ENCODE measurements around the gene C2orf81.

C2orf81 gene

GRCh38 chr2:74414881-74415761 is 6.3 kb downstream of the C2orf81 start:
- peak overlapping the region in 1 of 2 donors; percentile 48 for H3K27ac ChIP-seq (ENCODE audit: low read depth in 2 of 2, low read length in 2 of 2)
- H3K27me3 ChIP-seq (ENCODE audit: control insufficient read depth in 2 of 2, insufficient read depth in 2 of 2, low read length in 2 of 2), result no peaks in the 10 kb centered on the region
- H3K4me3 ChIP-seq (ENCODE audit: low read length in 2 of 2), result peak overlapping the region; percentile 60 to 68
- peaks cover 8 to 15% of the 10 kb centered on the region in 2 donors for H3K4me1 ChIP-seq (ENCODE audit: control insufficient read depth in 2 of 2, insufficient read depth in 2 of 2, low read length in 2 of 2)
- peak overlapping the region; percentile 52 to 62 for H3K9ac ChIP-seq (ENCODE audit: low read depth in 1 of 2, low read length in 2 of 2)
- no peaks in the 10 kb centered on the region for H3K9me3 ChIP-seq (ENCODE audit: control insufficient read depth in 2 of 2, low read length in 2 of 2)
- no peaks in the 10 kb centered on the region for H3K36me3 ChIP-seq (ENCODE audit: control insufficient read depth in 2 of 2, insufficient read depth in 2 of 2, low read length in 2 of 2)

- Histone ChIP-seq H3K27me3 (ENCODE audit: control insufficient read depth in 2 of 2, insufficient read depth in 2 of 2, low read length in 2 of 2) (no peaks in the 10 kb centered on the region), H3K4me3 (ENCODE audit: low read length in 2 of 2) (peak overlapping the region; percentile 60 to 68), H3K9ac (ENCODE audit: low read depth in 1 of 2, low read length in 2 of 2) (peak overlapping the region in 1 of 2 donors; percentile 62), H3K4me1 (ENCODE audit: control insufficient read depth in 2 of 2, insufficient read depth in 2 of 2, low read length in 2 of 2) (peaks cover 8 to 15% of the 10 kb centered on the region in 2 donors), H3K9me3 (ENCODE audit: control insufficient read depth in 2 of 2, low read length in 2 of 2) (no peaks in the 10 kb centered on the region), H3K27ac (ENCODE audit: low read depth in 2 of 2, low read length in 2 of 2) (peak overlapping the region in 1 of 2 donors; percentile 48), H3K36me3 (ENCODE audit: control insufficient read depth in 2 of 2, insufficient read depth in 2 of 2, low read length in 2 of 2) (no peaks in the 10 kb centered on the region)
Measured at GRCh38 chr2:74414441-74414840, 7.0 kb downstream of the C2orf81 start.

DNA sequence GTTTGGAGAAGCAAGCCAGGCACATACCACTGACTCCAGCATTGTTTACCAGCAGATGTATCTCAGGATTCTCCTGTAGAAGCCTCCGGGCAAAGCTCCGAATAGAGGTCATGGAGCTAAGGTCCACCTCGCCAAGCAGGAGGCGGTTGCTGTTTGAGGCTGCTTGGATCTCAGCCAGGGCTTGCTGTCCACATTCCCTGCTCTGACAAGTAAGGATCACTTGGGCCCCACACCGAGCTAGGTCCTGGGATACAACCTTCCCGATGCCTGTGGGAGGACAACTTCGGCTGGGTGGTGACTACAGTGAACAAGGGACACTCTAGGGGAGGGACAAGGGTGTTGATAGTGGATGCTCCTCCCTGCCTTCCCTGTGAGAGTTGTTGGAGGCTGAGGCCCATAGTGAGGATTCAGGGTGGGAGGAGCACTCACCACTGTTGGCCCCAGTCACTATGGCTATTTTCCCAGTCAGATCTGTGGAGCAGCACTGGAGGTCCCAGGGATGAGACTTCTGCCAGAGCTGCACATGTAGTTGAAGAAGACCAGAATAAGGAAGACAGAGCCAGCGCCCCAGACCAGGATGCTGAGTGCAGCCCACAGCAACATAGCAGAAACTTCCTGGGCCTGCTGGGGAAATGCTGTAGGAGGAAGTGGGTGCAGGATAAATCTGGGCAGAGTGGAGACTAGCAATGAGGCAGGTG is 8.3 kb downstream of the C2orf81 start:
- no peaks in the 10 kb centered on the region for H3K27me3 ChIP-seq (ENCODE audit: control insufficient read depth in 2 of 2, insufficient read depth in 2 of 2, low read length in 2 of 2)
- peaks cover 8 to 15% of the 10 kb centered on the region in 2 donors for H3K4me1 ChIP-seq (ENCODE audit: control insufficient read depth in 2 of 2, insufficient read depth in 2 of 2, low read length in 2 of 2)
- peak overlapping the region in 1 of 2 donors; percentile 7 for H3K4me3 ChIP-seq (ENCODE audit: low read length in 2 of 2)
- no peak overlapping the region for H3K9ac ChIP-seq (ENCODE audit: low read depth in 1 of 2, low read length in 2 of 2)
- no peaks in the 10 kb centered on the region for H3K9me3 ChIP-seq (ENCODE audit: control insufficient read depth in 2 of 2, low read length in 2 of 2)
- H3K36me3 ChIP-seq (ENCODE audit: control insufficient read depth in 2 of 2, insufficient read depth in 2 of 2, low read length in 2 of 2), result no peaks in the 10 kb centered on the region
- no peak overlapping the region for H3K27ac ChIP-seq (ENCODE audit: low read depth in 2 of 2, low read length in 2 of 2)

- Histone ChIP-seq H3K27me3 (ENCODE audit: control insufficient read depth in 2 of 2, insufficient read depth in 2 of 2, low read length in 2 of 2) (no peaks in the 10 kb centered on the region), H3K4me1 (ENCODE audit: control insufficient read depth in 2 of 2, insufficient read depth in 2 of 2, low read length in 2 of 2) (no peaks in the 10 kb centered on the region), H3K4me3 (ENCODE audit: low read length in 2 of 2) (no peak overlapping the region), H3K27ac (ENCODE audit: low read depth in 2 of 2, low read length in 2 of 2) (no peak overlapping the region), H3K9ac (ENCODE audit: low read depth in 1 of 2, low read length in 2 of 2) (no peak overlapping the region), H3K9me3 (ENCODE audit: control insufficient read depth in 2 of 2, low read length in 2 of 2) (no peaks in the 10 kb centered on the region), H3K36me3 (ENCODE audit: control insufficient read depth in 2 of 2, insufficient read depth in 2 of 2, low read length in 2 of 2) (no peaks in the 10 kb centered on the region)
Measured at GRCh38 chr2:74407682-74408081, 13.7 kb downstream of the C2orf81 start.

GRCh38 chr2:74406035-74406434 is 15.4 kb downstream of the C2orf81 start:
- Histone ChIP-seq H3K9me3 (ENCODE audit: control insufficient read depth in 2 of 2, low read length in 2 of 2) (no peaks in the 10 kb centered on the region), H3K27ac (ENCODE audit: low read depth in 2 of 2, low read length in 2 of 2) (no peak overlapping the region), H3K27me3 (ENCODE audit: control insufficient read depth in 2 of 2, insufficient read depth in 2 of 2, low read length in 2 of 2) (no peaks in the 10 kb centered on the region), H3K4me1 (ENCODE audit: control insufficient read depth in 2 of 2, insufficient read depth in 2 of 2, low read length in 2 of 2) (no peaks in the 10 kb centered on the region), H3K4me3 (ENCODE audit: low read length in 2 of 2) (no peak overlapping the region), H3K9ac (ENCODE audit: low read depth in 1 of 2, low read length in 2 of 2) (no peak overlapping the region), H3K36me3 (ENCODE audit: control insufficient read depth in 2 of 2, insufficient read depth in 2 of 2, low read length in 2 of 2) (no peaks in the 10 kb centered on the region)

- Histone ChIP-seq H3K9me3 (ENCODE audit: control insufficient read depth in 2 of 2, low read length in 2 of 2) (no peaks in the 10 kb centered on the region), H3K27me3 (ENCODE audit: control insufficient read depth in 2 of 2, insufficient read depth in 2 of 2, low read length in 2 of 2) (no peaks in the 10 kb centered on the region), H3K36me3 (ENCODE audit: control insufficient read depth in 2 of 2, insufficient read depth in 2 of 2, low read length in 2 of 2) (no peaks in the 10 kb centered on the region), H3K4me1 (ENCODE audit: control insufficient read depth in 2 of 2, insufficient read depth in 2 of 2, low read length in 2 of 2) (no peaks in the 10 kb centered on the region), H3K9ac (ENCODE audit: low read depth in 1 of 2, low read length in 2 of 2) (no peak overlapping the region), H3K4me3 (ENCODE audit: low read length in 2 of 2) (no peak overlapping the region), H3K27ac (ENCODE audit: low read depth in 2 of 2, low read length in 2 of 2) (no peak overlapping the region)
Measured at GRCh38 chr2:74401891-74402290, 19.5 kb downstream of the C2orf81 start.

- Histone ChIP-seq H3K27me3 (ENCODE audit: control insufficient read depth in 2 of 2, insufficient read depth in 2 of 2, low read length in 2 of 2) (no peaks in the 10 kb centered on the region), H3K36me3 (ENCODE audit: control insufficient read depth in 2 of 2, insufficient read depth in 2 of 2, low read length in 2 of 2) (no peaks in the 10 kb centered on the region), H3K27ac (ENCODE audit: low read depth in 2 of 2, low read length in 2 of 2) (no peak overlapping the region)
Measured at GRCh38 chr2:74399785-74400184, 21.6 kb downstream of the C2orf81 start.

DNA sequence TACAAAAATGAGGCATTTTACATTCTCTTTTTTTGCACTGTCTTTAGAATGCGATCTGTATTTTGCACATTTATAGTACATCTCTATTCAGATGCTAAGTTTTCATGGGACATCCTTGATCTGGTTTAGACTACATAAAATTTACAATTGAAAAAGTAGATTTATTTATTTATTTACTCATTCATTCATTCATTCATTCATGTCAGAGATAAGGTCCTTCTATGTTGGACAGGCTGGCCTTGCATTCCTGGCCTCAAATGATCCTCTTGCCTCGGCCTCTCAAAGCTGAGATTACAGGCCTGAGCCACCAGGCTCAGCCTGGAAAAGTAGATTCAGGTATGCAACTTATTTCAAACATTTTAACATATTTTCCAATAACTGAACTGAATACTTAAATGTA is 25.3 kb downstream of the C2orf81 start:
- Histone ChIP-seq H3K27ac (ENCODE audit: low read depth in 2 of 2, low read length in 2 of 2) (no peak overlapping the region), H3K9ac (ENCODE audit: low read depth in 1 of 2, low read length in 2 of 2) (no peak overlapping the region), H3K27me3 (ENCODE audit: control insufficient read depth in 2 of 2, insufficient read depth in 2 of 2, low read length in 2 of 2) (no peaks in the 10 kb centered on the region), H3K4me1 (ENCODE audit: control insufficient read depth in 2 of 2, insufficient read depth in 2 of 2, low read length in 2 of 2) (peaks cover 5 to 7% of the 10 kb centered on the region in 2 donors), H3K4me3 (ENCODE audit: low read length in 2 of 2) (no peak overlapping the region), H3K36me3 (ENCODE audit: control insufficient read depth in 2 of 2, insufficient read depth in 2 of 2, low read length in 2 of 2) (no peaks in the 10 kb centered on the region), H3K9me3 (ENCODE audit: control insufficient read depth in 2 of 2, low read length in 2 of 2) (no peaks in the 10 kb centered on the region)

More at GRCh38 chr2:74399785-74400184, 21.6 kb downstream of the C2orf81 start:
- Histone ChIP-seq H3K9me3 (ENCODE audit: control insufficient read depth in 2 of 2, low read length in 2 of 2) (no peaks in the 10 kb centered on the region), H3K9ac (ENCODE audit: low read depth in 1 of 2, low read length in 2 of 2) (no peak overlapping the region), H3K4me3 (ENCODE audit: low read length in 2 of 2) (no peak overlapping the region), H3K4me1 (ENCODE audit: control insufficient read depth in 2 of 2, insufficient read depth in 2 of 2, low read length in 2 of 2) (no peaks in the 10 kb centered on the region)

DNA sequence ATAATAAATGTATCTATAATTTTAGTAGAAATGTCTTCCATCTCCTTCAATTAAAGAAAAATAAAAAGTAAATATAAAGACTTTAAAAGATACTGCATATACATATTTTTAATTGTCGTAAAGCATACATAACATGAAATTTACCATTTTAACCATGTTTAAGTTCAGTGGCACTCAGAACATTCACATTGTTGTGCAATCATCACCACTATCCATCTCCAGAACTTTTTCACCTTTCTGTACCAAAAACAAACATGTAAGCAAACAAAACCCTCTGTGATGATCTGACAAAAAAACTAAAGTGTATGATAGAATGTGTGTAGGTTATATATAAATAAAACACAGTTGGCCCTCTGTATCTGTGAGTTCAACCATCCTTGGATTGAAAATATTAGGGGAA is 27.9 kb downstream of the C2orf81 start:
- Histone ChIP-seq H3K4me3 (ENCODE audit: low read length in 2 of 2) (no peak overlapping the region), H3K27ac (ENCODE audit: low read depth in 2 of 2, low read length in 2 of 2) (no peak overlapping the region), H3K36me3 (ENCODE audit: control insufficient read depth in 2 of 2, insufficient read depth in 2 of 2, low read length in 2 of 2) (no peaks in the 10 kb centered on the region)

GRCh38 chr2:74392449-74392743 is 29.0 kb downstream of the C2orf81 start:
- Histone ChIP-seq H3K27me3 (ENCODE audit: control insufficient read depth in 2 of 2, insufficient read depth in 2 of 2, low read length in 2 of 2) (no peaks in the 10 kb centered on the region), H3K4me3 (ENCODE audit: low read length in 2 of 2) (peak overlapping the region in 1 of 2 donors; percentile 83), H3K9ac (ENCODE audit: low read depth in 1 of 2, low read length in 2 of 2) (peak overlapping the region; percentile 82 to 90), H3K9me3 (ENCODE audit: control insufficient read depth in 2 of 2, low read length in 2 of 2) (no peaks in the 10 kb centered on the region), H3K27ac (ENCODE audit: low read depth in 2 of 2, low read length in 2 of 2) (no peak overlapping the region), H3K36me3 (ENCODE audit: control insufficient read depth in 2 of 2, insufficient read depth in 2 of 2, low read length in 2 of 2) (no peaks in the 10 kb centered on the region), H3K4me1 (ENCODE audit: control insufficient read depth in 2 of 2, insufficient read depth in 2 of 2, low read length in 2 of 2) (peaks cover 21 to 23% of the 10 kb centered on the region in 2 donors)

More for the DNA sequence above, 27.9 kb downstream of the C2orf81 start:
- H3K9ac ChIP-seq (ENCODE audit: low read depth in 1 of 2, low read length in 2 of 2), result no peak overlapping the region
- H3K4me1 ChIP-seq (ENCODE audit: control insufficient read depth in 2 of 2, insufficient read depth in 2 of 2, low read length in 2 of 2), result peaks cover 21 to 23% of the 10 kb centered on the region in 2 donors
- H3K27me3 ChIP-seq (ENCODE audit: control insufficient read depth in 2 of 2, insufficient read depth in 2 of 2, low read length in 2 of 2), result no peaks in the 10 kb centered on the region
- no peaks in the 10 kb centered on the region for H3K9me3 ChIP-seq (ENCODE audit: control insufficient read depth in 2 of 2, low read length in 2 of 2)
